Stimulated activated memory B cell treated with anti-CD40 and anti-IgM and Interleukin-4, amounts not matched to agents 10 μg/mL and 1 μg/mL and 100 μg/mL, for 72 hours (primary cell): ENCODE data around the gene SP6.

Experiments used
- ATAC-seq: fragments of 150-1000 bp; cut with Tn5 transposase; 2 replicates; pipeline ENCODE4 v1.10.0; 2021
- H3K27ac Mint-ChIP-seq: one replicate; pipeline ENCODE4 v1.8.0; 2022; ENCODE audit warnings: mild to moderate bottlenecking, mixed read lengths
- H3K27me3 Mint-ChIP-seq: one replicate; pipeline ENCODE4 v1.8.0; 2022; ENCODE audit warnings: mixed read lengths
- H3K36me3 Mint-ChIP-seq: one replicate; pipeline ENCODE4 v1.8.0; 2022; ENCODE audit warnings: mixed read lengths
- H3K4me1 Mint-ChIP-seq: one replicate; pipeline ENCODE4 v1.8.0; 2022; ENCODE audit warnings: mixed read lengths
- H3K4me3 Mint-ChIP-seq: one replicate; pipeline ENCODE4 v1.8.0; 2022; ENCODE audit warnings: mild to moderate bottlenecking, moderate library complexity, mixed read lengths
- H3K9me3 Mint-ChIP-seq: one replicate; pipeline ENCODE4 v1.8.0; 2022; ENCODE audit warnings: mixed read lengths

The SP6 gene

GRCh38 chr17:47836601-47837000 lies 14.4 kb downstream of the SP6 start:
- Mint-ChIP-seq H3K4me1 (peaks cover 33% of the 10 kb centered on the region), H3K27me3 (no peaks in the 10 kb centered on the region)

GRCh38 chr17:47834756-47835155 lies 16.2 kb downstream of the SP6 start:
- no peak overlapping the region for H3K27ac Mint-ChIP-seq
- H3K4me3 Mint-ChIP-seq, result no peak overlapping the region
- H3K9me3 Mint-ChIP-seq, result no peaks in the 10 kb centered on the region

More at GRCh38 chr17:47836601-47837000, 14.4 kb downstream of the SP6 start:
- peaks cover 26% of the 10 kb centered on the region for H3K36me3 Mint-ChIP-seq
- H3K4me3 Mint-ChIP-seq, result no peak overlapping the region
- H3K9me3 Mint-ChIP-seq, result no peaks in the 10 kb centered on the region
- H3K27ac Mint-ChIP-seq, result no peak overlapping the region
- no peak for ATAC-seq

DNA sequence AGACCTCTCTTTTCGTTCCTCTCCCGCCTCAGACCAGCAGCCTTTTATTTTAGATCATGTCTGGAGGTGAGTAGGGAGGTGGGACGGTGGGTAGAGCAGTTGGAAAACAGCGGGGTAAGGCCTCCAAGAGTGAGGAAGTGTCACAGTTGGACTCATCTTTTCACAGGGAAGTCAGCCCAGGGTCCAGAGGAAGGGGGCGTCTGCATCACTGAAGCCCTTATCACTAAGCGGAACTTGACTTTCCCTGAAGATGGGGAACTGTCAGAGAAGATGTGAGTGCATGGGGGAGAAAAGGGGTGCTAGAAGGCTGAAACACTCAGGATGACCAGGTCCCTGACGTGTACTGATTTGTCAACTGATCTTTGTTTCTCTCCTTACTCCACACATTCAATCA lies 19.0 kb downstream of the SP6 start:
- peaks cover 29% of the 10 kb centered on the region for H3K4me1 Mint-ChIP-seq
- H3K9me3 Mint-ChIP-seq, result no peaks in the 10 kb centered on the region

More at GRCh38 chr17:47834756-47835155, 16.2 kb downstream of the SP6 start:
- H3K4me1 Mint-ChIP-seq, result peaks cover 22% of the 10 kb centered on the region
- H3K27me3 Mint-ChIP-seq, result no peaks in the 10 kb centered on the region
- ATAC-seq, result no peak
- peaks cover 26% of the 10 kb centered on the region for H3K36me3 Mint-ChIP-seq

DNA sequence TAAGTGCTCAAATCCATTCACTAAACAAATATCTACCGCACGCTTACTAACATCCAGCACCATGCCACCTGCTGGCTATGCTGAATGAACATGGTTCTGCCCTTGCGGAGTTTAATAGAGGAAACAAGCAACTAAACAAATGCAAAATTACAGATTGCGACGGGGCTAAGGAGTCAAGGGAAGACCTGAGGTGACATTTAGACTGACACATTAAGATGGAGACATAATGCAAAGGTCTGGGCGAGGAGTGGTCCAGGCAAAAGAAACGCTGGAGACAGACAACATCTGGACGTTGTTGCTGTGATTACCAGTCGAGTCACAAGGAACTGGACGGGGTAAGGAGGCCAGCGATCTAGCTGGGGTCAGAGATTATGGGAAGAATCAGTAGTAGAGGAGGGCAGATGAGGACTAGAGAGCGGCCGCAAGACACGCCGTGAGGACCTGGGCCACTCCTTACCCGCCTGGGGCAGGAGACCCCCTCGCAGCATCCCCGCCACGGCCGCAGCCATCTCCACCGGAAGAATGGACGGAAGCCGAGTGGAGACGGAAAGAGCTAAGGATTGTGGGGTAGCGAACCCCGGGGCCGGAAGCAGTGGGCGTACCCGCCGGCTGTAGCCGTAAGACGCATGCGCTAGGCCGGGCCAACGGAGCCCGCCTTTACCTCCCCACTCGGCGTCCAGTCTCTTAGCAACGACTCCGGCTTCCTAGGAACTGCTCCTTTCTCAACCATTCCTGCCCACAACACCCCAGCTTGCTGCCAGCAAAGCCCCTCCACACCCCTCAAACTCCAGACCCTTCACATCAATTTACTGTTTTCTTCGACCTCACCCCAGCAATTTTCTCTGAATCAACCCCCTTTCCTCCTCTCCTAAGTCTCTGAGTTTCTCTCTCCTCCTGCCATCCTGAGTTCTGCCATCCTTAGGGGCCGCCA lies 19.7 kb downstream of the SP6 start, which contains the start of the genes LRRC46 and MRPL10:
Gene LRRC46 (plus strand): TSS at position 668 of the 931 bp plus-strand sequence. CDS start 320 bp downstream, outside the sequence.
Gene MRPL10 (minus strand): TSS at position 539 of the 931 bp plus-strand sequence. CDS start 30 bp downstream, at position 509.
- H3K27me3 Mint-ChIP-seq, result no peaks in the 10 kb centered on the region
- peaks cover 29% of the 10 kb centered on the region for H3K4me1 Mint-ChIP-seq
- H3K9me3 Mint-ChIP-seq, result no peaks in the 10 kb centered on the region
- peak within 1 kb of the TSS; percentile 93 for H3K4me3 Mint-ChIP-seq
- peak; percentile 94 for ATAC-seq
- H3K27ac Mint-ChIP-seq, result peak within 1 kb of the TSS; percentile 89
- H3K36me3 Mint-ChIP-seq, result peaks cover 22% of the 10 kb centered on the region

More for the DNA sequence above, 19.0 kb downstream of the SP6 start:
- Mint-ChIP-seq H3K4me3 (peak overlapping the region; percentile 93), H3K27me3 (no peaks in the 10 kb centered on the region), H3K36me3 (peaks cover 18% of the 10 kb centered on the region), H3K27ac (peak overlapping the region; percentile 89)
- peak; percentile 3 for ATAC-seq

GRCh38 chr17:47830396-47831002 lies 20.5 kb downstream of the SP6 start:
- ATAC-seq, result no peak
- Mint-ChIP-seq H3K27me3 (no peaks in the 10 kb centered on the region), H3K36me3 (peaks cover 22% of the 10 kb centered on the region), H3K4me3 (peak overlapping the region; percentile 93), H3K9me3 (no peaks in the 10 kb centered on the region), H3K27ac (peak overlapping the region; percentile 89), H3K4me1 (peaks cover 29% of the 10 kb centered on the region)

DNA sequence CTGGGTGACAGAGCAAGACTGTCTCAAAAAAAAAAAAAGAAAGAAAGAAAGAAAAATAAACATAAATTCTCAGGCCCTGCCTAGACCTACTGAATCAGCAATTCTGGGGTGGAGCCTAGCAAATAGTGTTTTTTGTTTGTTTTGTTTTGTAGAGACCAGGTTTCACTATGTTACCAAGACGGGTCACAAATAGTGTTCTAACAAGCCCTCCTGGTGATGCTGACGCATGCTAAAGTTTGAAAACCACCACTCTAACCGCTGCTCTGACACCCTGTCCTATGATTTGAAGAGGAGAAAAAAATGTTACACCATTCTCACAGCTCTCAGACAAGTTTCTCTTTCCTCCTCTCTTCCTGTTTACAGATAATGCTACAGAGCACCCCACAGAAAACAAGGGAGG lies 21.1 kb downstream of the SP6 start:
- peaks cover 25% of the 10 kb centered on the region for H3K36me3 Mint-ChIP-seq
- peaks cover 29% of the 10 kb centered on the region for H3K4me1 Mint-ChIP-seq
- H3K27me3 Mint-ChIP-seq, result no peaks in the 10 kb centered on the region
- H3K9me3 Mint-ChIP-seq, result no peaks in the 10 kb centered on the region
- no peak overlapping the region for H3K27ac Mint-ChIP-seq
- H3K4me3 Mint-ChIP-seq, result peak overlapping the region; percentile 21
- ATAC-seq, result no peak

GRCh38 chr17:47823519-47823918 lies 27.4 kb downstream of the SP6 start:
- no peak for ATAC-seq
- Mint-ChIP-seq H3K27ac (no peak overlapping the region), H3K36me3 (peaks cover 38% of the 10 kb centered on the region), H3K9me3 (no peaks in the 10 kb centered on the region), H3K4me3 (no peak overlapping the region), H3K4me1 (peaks cover 35% of the 10 kb centered on the region), H3K27me3 (no peaks in the 10 kb centered on the region)

DNA sequence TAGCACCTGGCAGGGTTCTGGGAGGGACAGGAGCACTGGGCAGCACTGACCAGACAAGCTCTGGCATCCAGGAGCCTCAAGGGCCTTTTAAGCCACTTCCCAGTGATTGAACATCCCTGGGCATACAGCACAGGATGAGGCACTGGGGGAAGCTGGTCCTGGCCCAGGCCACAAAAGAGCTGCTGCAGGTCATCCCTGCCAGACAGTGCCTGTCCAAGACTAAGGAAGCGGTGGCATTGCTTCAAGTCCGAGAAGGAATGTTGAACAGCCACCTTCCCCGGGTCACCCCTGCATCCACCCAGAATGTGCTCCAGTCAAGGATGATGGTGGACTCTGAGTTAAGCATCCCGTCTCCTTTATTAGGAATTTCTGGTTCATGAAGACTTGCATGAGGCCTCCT lies 28.2 kb downstream of the SP6 start:
- Mint-ChIP-seq H3K4me3 (no peak overlapping the region), H3K9me3 (no peaks in the 10 kb centered on the region), H3K36me3 (peaks cover 33% of the 10 kb centered on the region), H3K27me3 (no peaks in the 10 kb centered on the region), H3K27ac (peak overlapping the region; percentile 92), H3K4me1 (peaks cover 29% of the 10 kb centered on the region)
- ATAC-seq, result no peak

- Mint-ChIP-seq H3K36me3 (peaks cover 40% of the 10 kb centered on the region), H3K4me1 (peaks cover 29% of the 10 kb centered on the region), H3K27ac (peak within 1 kb of the TSS; percentile 92), H3K4me3 (peak within 1 kb of the TSS; percentile 94), H3K9me3 (no peaks in the 10 kb centered on the region), H3K27me3 (no peaks in the 10 kb centered on the region)
- peak; percentile 97 for ATAC-seq
Measured at GRCh38 chr17:47821424-47822391, 29.3 kb downstream of the SP6 start, which contains the start of gene OSBPL7. Gene OSBPL7 (minus strand): TSS chr17:47821794. CDS start chr17:47820278, 1,516 bp downstream.

GRCh38 chr17:47821031-47821423 lies 29.9 kb downstream of the SP6 start:
- H3K9me3 Mint-ChIP-seq, result no peaks in the 10 kb centered on the region
- peaks cover 40% of the 10 kb centered on the region for H3K36me3 Mint-ChIP-seq
- no peak for ATAC-seq

DNA sequence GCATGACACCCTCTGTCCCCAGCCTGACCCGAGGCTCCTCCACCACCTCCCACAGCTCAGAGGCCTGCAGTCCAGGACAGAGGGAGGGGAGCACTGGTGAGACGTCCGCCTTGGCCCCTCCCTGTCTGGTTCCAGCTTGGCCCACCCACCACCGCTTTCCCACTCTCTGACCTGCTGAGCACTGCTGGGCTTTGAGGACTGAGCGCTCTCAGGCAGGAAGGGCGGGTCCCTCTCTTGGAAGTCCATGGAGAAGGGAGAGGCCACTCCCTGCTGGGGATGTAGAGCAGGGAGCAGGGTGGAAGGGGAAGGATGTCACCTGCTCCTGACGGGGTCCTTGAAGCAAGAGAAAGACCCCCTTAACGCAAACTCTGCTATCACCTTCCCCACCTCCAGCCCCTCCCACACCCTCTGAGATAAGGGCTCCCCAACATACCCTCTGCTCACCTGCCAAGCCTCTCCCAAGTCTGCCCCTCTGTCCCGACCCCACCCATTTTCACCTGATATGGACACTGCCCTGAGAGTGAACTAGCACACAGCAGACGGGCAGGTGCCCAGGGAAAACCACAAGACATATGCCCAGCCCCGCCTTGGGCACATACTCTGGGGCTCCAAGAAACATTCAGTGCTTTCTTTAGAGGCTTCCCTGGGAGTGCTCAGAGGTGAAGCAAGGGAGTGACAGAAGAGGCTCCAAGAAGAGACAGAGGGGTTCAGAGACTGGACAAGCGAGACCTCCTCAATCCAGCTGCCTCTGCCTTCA lies 30.8 kb downstream of the SP6 start:
- H3K4me1 Mint-ChIP-seq, result peaks cover 29% of the 10 kb centered on the region
- no peaks in the 10 kb centered on the region for H3K9me3 Mint-ChIP-seq
- no peak for ATAC-seq
- H3K27me3 Mint-ChIP-seq, result no peaks in the 10 kb centered on the region
- peak overlapping the region; percentile 94 for H3K4me3 Mint-ChIP-seq
- peaks cover 39% of the 10 kb centered on the region for H3K36me3 Mint-ChIP-seq
- peak overlapping the region; percentile 92 for H3K27ac Mint-ChIP-seq

More at GRCh38 chr17:47821031-47821423, 29.9 kb downstream of the SP6 start:
- Mint-ChIP-seq H3K27me3 (no peaks in the 10 kb centered on the region), H3K4me3 (peak overlapping the region; percentile 94), H3K4me1 (peaks cover 29% of the 10 kb centered on the region), H3K27ac (peak overlapping the region; percentile 92)

GRCh38 chr17:47819475-47819874 lies 31.5 kb downstream of the SP6 start:
- H3K4me1 Mint-ChIP-seq, result peaks cover 29% of the 10 kb centered on the region

DNA sequence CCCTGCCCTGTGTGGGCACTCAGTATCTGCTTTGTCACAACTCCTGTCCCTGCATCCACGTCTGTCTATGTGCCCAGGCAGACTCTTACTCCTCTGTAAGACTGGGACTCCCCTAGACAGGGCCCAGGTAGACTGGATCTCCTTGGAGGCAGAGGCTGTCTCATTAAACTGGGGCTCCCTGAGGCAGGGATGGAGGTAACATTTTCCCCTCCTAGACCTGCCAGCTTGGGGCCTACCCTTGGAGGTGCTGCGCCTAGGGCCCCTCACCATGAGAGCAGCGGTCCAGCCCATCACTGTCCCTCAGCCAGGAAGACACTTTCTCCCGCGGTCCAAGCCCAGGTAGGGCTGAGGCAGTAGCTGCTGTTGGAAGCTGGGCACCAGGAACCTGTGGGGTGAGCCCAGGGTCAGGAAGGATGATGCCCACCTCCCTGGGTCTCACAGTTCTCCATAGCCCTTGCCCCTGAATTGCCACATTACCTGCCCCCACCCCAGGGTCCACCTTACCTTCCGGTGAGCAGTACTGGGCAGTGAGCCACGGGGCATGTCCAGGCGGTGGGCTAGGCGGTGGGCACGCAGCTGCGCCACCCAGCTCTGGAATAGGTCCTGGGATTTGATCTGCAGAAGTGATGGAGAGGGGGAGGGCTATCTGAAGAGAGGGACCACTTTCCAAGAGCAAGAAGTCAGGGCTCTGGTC lies 32.8 kb downstream of the SP6 start:
- no peaks in the 10 kb centered on the region for H3K9me3 Mint-ChIP-seq
- no peak overlapping the region for H3K27ac Mint-ChIP-seq
- no peak overlapping the region for H3K4me3 Mint-ChIP-seq
- H3K4me1 Mint-ChIP-seq, result peaks cover 29% of the 10 kb centered on the region
- no peak for ATAC-seq
- H3K36me3 Mint-ChIP-seq, result peaks cover 37% of the 10 kb centered on the region
- no peaks in the 10 kb centered on the region for H3K27me3 Mint-ChIP-seq

More at GRCh38 chr17:47819475-47819874, 31.5 kb downstream of the SP6 start:
- Mint-ChIP-seq H3K4me3 (no peak overlapping the region), H3K27ac (no peak overlapping the region), H3K27me3 (no peaks in the 10 kb centered on the region), H3K9me3 (no peaks in the 10 kb centered on the region), H3K36me3 (peaks cover 41% of the 10 kb centered on the region)
- no peak for ATAC-seq
